AG08395 (cell line): ENCODE data around the gene KLF12.
A peak's percentile ranks its signal among the peaks of the same experiment; 100 is the strongest.

Experiments used
- DNase-seq: peaks from one replicate; pipeline ENCODE4 v3.0.0; 2012; ENCODE audit warnings: mixed read lengths, low spot score

Gene KLF12

GRCh38 chr13:74135326-74136083 lies 1.3 kb upstream of the KLF12 start:
- peak; percentile 63 for DNase-seq

- peak; percentile 38 for DNase-seq
Observed at GRCh38 chr13:74134777-74135325, 647 bp upstream of the KLF12 start.

- peak; percentile 75 for DNase-seq
Observed at GRCh38 chr13:74133657-74134201, 475 bp downstream of the KLF12 start.

- DNase-seq, result peak; percentile 9
Observed at GRCh38 chr13:74132776-74133656, 1.2 kb downstream of the KLF12 start.

GRCh38 chr13:74132152-74132775 lies 1.9 kb downstream of the KLF12 start:
- DNase-seq, result no peak

- no peak for DNase-seq
Observed at GRCh38 chr13:74131227-74131626, 3.0 kb downstream of the KLF12 start.

- DNase-seq, result no peak
Observed at GRCh38 chr13:74129500-74130191, 4.6 kb downstream of the KLF12 start.

GRCh38 chr13:74128156-74128767 lies 5.9 kb downstream of the KLF12 start:
- DNase-seq, result no peak

- DNase-seq, result no peak
Observed at GRCh38 chr13:74118328-74118727, 15.9 kb downstream of the KLF12 start.

GRCh38 chr13:74117207-74117705 lies 16.9 kb downstream of the KLF12 start:
- DNase-seq, result no peak

GRCh38 chr13:74115133-74115532 lies 19.1 kb downstream of the KLF12 start:
- DNase-seq, result peak; percentile 73

GRCh38 chr13:74114641-74115040 lies 19.6 kb downstream of the KLF12 start:
- no peak for DNase-seq

- peak; percentile 28 for DNase-seq
Observed at GRCh38 chr13:74114202-74114601, 20.0 kb downstream of the KLF12 start.

- DNase-seq, result no peak
Observed at GRCh38 chr13:74111901-74112824, 22.0 kb downstream of the KLF12 start.

GRCh38 chr13:74111399-74111798 lies 22.8 kb downstream of the KLF12 start:
- DNase-seq, result no peak

GRCh38 chr13:74110053-74110452 lies 24.2 kb downstream of the KLF12 start:
- no peak for DNase-seq

- no peak for DNase-seq
Observed at GRCh38 chr13:74107598-74107997, 26.6 kb downstream of the KLF12 start.

- no peak for DNase-seq
Observed at GRCh38 chr13:74105871-74106270, 28.3 kb downstream of the KLF12 start.

- no peak for DNase-seq
Observed at GRCh38 chr13:74104661-74105275, 29.4 kb downstream of the KLF12 start.
